HL-60/S4 treated with phorbol 12-myristate 13-acetate at 8.2 ng/mL for 4 days and 3 days (cell line): Measurements from ENCODE around the gene CIAO3.

Experiments
- in situ Hi-C: fragments of 300-500 bp; cut with MboI; formaldehyde crosslinking; loops from 2 replicates; pipeline ENCODE4 v1.15.0; 2022; ENCODE audit warnings: low sequenced_read_pairs

CIAO3 gene

DNA sequence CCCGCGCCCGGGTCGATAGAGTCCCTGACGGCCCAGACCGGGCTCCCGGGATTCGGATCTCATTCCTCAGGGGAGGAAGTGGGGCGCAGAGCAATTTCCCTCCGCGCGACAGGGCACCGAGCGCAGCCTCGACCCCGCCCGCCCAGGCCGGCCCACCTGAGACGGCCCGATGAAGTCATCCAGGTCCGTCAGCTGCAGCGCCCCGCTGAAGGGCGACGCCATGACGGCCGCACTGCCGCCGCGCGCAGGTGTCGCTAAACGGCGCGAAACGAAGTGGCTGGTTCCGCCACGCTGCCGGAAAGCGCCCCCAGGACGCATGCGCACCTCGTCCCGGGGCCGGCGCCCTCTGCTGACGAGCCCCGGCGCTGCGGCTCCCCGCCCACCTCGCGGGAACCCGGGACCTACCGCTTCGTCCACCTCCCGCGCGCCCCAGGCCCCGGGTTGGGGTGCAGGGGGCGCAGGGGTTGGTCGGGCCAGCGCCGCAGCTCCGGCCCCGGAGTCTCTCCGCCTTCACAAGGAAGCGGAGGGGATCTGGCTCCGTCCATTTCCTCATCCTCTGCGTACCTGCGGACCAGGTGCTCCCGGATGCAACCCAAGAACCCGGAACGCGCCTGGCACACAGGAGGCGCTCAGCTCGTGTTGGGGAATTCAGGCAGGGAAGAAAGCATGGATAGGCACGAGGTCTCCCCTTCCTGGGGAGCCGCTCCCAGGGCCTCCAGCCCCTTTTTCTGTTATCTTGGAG, at the start of gene CIAO3:
Gene CIAO3 (minus strand): TSS at position 234 of the 742 bp plus-strand sequence. CDS start 12 bp downstream, at position 222.
- in situ Hi-C loops: no loop called here

DNA sequence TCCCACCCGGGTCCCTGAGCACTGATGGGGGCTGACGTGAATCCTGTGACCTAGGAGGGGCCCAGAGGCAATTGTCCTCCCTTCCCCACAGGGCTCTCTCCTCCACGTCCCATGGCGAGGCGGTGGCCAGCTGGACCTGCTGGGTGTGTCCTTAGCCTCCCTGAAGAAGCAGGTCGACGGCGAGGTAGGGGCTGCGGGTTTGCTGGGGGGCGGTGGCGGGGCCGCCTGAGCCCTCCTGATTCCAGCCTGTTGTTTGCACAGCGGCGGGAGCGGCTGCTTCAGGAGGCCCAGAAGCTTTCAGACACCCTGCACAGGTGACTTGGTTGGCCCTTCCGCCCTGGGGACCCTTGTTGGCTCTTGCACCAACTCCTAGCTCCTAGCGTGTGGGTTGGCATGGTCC, 49.3 kb upstream of the CIAO3 start:
- in situ Hi-C loops: no loop called here

DNA sequence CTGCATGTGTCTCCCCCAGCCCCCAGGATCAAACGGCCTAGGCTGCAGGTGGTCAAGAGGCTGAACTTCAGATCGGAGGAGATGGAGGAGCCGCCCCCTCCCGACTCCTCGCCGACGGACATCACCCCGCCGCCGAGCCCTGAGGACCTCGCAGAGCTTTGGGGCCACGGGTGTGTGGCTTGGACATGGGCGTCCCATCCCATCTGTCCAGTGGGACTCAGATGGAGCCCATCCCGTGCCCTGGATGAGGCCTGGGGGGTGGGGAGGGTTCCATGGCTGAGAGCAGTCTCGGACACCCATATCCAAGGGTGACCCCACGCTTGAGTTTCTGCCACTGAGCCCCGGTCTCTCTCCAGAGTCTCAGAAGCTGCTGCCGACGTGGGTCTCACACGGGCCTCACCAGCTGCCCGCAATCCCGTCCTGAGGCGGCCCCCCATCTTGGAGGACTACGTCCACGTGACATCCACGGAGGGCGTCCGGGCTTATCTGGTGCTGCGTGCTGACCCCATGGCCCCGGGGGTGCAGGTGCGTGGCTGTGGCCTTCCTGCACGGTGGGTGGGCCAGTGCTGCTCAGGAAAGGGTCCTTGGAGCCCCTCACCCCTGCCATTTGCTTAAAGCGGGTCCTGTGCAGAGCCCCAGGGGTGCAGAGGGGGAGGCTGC, 48.5 kb upstream of the CIAO3 start:
- in situ Hi-C loops: loop anchor here (10.0 kb wide), 1 partner anchor 105 kb away; the partner anchor contains the start of genes JMJD8 and STUB1

DNA sequence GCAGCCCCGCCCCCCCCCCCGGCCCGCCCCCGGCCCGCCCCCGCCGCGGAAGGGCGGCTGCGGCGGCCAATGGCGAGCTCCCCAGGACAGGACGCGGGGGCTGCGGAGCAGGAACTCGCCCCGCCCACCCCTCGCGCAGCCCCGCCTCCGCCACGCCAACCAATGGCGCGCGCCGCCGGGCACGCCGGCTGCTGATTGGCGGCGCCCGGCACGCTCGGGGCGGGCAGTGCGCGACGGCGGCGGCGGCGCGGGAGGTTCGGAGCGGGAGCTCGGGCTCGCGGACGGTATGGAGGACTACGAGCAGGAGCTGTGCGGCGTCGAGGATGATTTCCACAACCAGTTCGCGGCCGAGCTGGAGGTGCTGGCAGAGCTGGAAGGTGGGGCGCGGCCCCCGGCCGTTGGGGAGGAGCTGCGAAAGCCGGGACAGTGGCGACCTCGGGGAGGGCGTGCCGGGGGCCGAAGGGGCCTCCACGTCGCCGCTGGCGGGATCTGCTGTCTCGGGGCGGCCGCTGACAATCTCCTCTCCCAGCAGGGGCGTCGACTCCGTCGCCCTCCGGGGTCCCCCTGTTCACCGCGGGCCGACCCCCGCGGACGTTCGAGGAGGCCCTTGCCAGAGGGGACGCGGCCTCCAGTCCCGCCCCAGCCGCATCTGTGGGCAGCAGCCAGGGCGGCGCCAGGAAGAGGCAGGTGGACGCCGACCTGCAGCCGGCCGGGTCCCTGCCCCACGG, 47.8 kb upstream of the CIAO3 start, which contains the start of gene CHTF18:
Gene CHTF18 (plus strand): TSS at position 222 of the 728 bp plus-strand sequence. CDS start 65 bp downstream, at position 287.
- in situ Hi-C loops: loop anchor here (10.0 kb wide), 1 partner anchor 104 kb away; the partner anchor contains the start of genes JMJD8 and STUB1

DNA sequence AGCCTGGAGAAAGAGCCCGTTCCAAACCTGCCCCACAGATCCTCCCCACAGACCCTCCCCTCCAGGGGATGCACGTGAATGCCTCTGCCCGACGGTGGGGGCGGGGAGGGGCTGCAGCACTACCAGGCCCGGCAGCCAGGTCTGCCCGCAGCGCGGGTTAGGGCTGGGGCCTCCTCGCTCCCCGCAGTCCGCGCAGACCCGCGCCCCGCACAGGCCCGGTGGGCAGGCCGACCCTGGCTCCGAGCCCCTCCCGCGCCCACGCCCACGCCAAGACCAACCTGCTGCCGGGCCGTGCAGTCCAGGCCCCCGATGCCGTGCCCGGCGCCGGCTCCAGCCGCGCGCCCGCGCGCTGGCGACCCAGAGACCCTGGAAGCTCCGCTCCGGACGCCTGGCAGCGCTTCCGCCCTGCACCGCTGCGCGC, 47.2 kb upstream of the CIAO3 start, which contains the start of gene RPUSD1:
Gene RPUSD1 (minus strand): TSS at position 404 of the 421 bp plus-strand sequence. CDS start 644 bp downstream, outside the sequence.
- in situ Hi-C loops: loop anchor here (10.0 kb wide), 1 partner anchor 103 kb away; the partner anchor contains the start of genes JMJD8 and STUB1

DNA sequence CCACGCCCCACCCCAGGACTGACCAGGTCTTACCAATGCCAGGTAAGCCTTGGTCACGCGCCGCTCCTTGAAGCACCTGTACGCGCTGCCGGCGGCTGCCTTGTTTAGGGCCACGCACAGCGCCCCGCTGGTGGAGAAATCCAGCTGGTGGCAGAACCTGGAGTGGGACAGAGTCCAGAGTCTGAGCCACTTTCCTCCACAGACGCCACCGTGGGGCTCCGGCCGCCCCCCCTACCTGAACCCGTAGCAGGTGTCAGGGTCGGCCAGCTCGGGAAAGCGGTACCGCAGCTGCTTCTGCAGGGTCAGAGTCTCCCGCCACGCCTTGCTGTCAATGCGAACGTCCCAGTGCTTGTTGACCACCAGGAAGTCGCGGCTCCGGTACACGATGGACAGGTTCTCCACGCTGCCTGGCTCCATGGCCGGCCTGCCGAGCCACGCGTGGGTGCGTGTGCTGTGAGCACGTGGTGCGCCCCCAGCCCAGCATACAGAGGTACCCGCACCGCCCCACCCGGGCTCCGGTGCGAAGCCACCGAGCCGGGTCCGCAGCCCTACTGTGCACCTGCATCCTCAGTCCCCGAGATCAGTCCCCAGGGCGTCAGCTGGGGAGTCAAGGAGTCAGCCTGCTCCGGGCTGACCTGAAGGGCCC, 46.6 kb upstream of the CIAO3 start:
- in situ Hi-C loops: loop anchor here (10.0 kb wide), 1 partner anchor 103 kb away; the partner anchor contains the start of genes JMJD8 and STUB1

DNA sequence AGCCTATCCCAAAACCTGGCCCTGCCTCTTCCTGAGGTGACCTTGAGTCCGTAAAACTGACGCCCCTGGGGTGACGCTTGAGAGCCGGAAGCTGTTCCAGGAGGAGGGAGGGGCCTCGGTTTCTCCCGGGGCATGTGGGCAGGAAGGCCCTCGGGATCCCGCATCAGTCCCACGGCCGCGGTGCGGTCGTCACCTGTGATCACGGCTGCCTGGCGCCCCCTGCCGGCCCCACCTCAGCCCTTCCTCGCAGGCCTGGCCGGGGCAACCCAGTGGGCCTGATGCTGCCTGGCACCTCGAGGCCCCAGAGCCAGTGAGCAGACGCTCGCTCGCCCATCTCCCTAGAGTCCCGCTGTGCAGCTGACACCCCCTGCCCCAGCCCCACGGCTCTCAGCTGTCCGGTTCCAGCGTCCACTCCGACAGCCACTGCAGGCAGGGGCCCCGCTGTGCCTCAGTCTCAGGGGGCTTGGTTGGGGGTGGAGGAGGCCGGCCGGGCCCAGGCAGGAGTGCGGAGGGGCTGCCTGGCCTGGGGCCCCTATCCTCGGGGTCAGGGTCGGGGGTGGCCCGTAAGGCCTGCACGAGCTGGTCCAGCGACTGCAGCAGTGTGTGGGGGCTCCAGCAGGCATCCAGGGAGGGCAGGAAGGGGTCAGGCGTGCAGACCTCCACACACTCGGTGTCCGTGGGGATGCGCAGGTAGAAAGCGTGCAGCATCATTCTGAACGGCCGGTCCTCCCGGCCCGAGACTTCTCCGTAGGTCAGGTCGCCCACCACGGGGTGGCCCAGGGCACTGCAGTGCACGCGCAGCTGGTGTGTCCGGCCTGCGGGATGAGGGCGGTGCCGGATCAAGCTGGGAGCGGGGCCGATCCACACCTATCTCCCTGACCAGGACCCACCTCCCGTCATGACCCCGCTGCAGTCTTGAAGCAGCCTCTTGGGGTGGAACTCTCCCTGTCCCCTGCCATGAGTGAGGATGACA, 45.1 kb upstream of the CIAO3 start:
- in situ Hi-C loops: loop anchor here (10.0 kb wide), 1 partner anchor 101 kb away; the partner anchor contains the start of genes JMJD8 and STUB1

DNA sequence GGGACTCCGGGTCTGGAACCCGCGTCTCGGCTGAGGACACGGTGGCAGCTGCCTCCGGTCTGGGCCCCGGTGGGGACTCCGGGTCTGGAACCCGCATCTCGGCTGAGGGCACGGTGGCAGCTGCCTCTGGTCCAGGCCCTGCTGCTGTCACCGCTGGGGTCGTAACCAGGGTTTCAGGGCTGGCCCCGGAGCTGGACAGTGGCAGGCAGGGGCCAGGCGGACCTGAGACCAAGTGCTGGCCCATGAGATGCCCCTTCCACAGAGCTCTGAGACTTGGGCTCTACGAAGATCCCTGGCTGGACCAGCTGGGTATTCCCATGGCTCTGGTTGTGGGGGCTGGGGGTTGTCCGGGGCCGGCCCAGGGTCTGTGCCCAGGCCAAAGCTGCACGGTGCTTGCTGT, 43.6 kb upstream of the CIAO3 start:
- in situ Hi-C loops: loop anchor here (10.0 kb wide), 1 partner anchor 100 kb away; the partner anchor contains the start of genes JMJD8 and STUB1

DNA sequence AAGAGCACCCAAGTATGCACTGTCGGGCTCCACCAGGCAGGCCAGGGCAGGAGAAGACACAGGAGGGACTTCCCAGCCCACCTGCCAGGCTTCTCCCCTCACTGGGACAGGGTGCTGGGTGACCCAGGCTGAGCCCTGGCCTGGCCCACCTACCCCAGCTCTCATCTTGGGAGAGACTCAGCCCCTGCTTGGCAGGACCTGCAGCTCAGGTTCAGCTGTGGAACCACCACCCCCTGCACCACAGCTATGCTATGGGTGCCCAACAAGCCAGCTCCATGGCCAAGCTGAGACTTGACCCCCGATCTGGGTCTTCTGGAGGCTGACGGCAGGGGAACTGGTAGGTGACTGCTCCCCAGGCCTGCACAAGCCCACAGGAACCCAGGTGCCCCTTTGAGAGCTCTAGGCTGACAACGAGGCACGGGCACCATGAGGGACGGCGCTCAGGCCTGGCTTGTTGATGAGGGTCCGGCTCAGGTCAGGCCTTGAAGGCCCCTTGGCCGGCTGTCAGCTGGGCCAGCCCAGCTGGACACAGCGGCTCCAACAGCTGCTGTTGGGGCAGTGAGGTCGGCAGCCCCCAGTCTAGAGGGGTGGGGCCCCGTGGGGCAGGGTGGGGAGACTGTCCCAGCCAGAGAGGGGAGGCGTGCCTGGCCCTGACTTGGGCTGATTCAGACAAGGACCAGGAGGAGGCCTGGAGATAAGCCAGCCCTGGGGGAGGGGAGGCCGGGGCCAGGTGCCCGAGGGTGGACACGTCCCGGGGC, 42.8 kb upstream of the CIAO3 start:
- in situ Hi-C loops: loop anchor here (10.0 kb wide), 1 partner anchor 99 kb away; the partner anchor contains the start of genes JMJD8 and STUB1

DNA sequence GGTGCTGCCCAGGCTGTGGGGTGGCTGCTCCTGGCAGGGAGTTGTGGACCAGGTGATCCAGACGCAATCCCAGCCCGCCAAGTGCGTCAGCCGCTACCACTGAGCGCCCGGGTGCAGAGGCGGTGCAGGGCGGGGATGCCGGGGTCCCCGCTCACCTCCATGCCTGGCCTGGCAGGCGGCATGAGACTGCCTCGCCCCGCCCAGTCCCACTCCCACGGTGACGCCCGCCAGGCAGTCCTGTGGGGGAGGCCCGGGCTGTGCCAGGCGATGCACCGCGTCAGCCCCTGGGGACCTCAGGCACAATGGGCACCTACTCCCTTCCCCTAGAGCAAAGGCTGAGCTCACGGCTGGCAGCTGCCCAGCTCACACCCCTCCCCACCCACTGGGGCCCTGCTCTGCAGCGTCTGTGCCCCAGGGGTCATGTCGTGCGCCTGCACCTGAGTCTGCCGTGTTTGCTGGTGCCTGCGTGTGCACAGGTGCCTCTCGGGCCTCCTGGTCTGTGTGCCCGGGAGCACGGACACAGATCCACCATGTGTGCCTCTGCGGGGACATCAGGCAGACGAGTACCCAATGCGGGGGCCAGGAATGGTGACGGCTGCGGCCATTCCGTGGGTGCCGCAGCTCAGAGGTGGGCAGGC, 42.1 kb upstream of the CIAO3 start:
- in situ Hi-C loops: loop anchor here (10.0 kb wide), 1 partner anchor 98 kb away; the partner anchor contains the start of genes JMJD8 and STUB1

DNA sequence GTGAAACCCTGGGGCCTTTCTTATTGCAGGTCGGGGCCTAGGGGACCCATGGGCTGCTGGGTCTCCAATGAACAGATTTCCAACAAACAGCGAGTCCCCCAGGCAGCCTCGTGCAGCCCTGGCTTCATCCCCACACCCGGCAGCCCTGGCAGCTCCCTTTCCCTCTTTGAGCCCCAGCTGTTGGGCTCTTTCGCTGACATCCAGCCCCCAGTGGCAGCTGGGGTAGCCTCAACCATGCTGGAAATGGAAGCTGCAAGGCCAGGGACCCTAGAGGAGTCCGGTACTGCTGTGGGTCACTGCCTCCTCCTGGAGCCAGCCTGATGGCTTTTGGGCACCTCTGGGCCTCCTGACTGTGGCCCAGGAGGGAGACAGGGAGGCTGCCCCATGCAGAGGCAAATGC, 41.5 kb upstream of the CIAO3 start:
- in situ Hi-C loops: loop anchor here (10.0 kb wide), 1 partner anchor 97 kb away; the partner anchor contains the start of genes JMJD8 and STUB1

DNA sequence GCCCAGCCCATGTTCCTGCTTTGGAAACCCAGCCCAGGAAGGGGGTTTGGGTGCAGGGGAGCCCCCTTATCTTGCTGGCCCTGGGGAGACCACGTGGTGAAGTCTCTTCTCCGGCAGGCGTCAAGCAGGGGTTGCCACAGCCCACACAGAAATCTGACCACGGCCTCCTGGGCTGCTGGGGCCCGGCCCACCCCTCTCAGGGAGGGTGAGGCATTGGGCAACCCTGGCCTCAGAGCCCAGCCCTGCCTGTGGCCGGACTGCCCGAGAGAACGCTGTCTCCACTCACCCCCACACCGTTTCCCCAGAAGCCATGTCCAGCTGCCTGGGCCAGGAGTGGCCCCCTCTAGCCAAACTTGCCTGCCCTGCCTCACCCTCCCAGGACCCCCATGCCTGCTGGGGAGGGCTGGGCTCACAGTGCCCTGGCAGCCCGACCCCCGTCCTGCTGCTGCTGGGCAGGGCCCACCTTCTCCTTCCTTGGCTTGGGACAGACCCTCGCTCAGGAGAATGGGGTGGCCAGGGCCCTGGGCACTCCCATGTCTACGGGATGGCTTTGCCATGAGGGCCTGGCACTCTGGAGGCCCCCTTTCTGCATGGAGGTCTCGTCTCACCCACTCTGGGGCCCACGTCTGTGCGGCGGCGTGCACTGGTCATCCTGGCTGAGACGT, 40.7 kb upstream of the CIAO3 start:
- in situ Hi-C loops: loop anchor here (10.0 kb wide), 1 partner anchor 97 kb away; the partner anchor contains the start of genes JMJD8 and STUB1

DNA sequence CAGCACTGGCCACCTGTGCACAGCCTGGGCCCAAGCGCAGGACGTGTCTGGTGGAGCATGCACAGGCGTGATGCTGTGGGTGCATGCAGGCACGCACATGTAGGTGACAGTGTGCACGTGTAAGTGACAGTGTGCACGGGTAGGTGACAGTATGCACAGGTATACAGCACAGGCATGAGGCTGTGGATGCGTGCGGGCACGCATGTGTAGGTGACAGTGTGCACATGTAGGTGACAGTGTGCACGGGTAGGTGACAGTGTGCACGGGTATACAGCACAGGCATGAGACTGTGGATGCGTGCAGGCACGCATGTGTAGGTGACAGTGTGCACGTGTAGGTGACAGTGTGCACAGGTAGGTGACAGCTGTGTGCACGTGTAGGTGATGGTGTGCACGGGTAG, 39.5 kb upstream of the CIAO3 start:
- in situ Hi-C loops: loop anchor here (10.0 kb wide), 1 partner anchor 95 kb away; the partner anchor contains the start of genes JMJD8 and STUB1

DNA sequence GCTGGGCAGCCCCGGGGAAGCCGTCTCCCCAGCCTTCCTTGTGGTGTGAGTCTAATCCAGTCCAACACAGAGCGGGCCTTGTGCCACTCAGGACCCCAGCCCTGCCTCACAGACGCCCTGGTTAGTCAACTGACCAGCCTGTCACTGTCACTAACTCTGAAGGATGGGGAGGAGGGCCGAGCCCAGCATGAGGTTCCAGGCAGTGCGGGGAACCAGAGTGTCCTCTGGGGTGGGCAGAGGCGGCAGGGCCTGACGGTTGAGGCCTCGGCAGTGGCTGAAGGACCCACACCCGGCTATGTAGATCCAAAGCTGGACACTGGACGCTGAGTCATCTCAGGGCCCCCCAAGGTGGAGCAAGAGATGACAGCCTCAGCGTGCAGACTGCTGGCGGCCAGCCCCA, 38.8 kb upstream of the CIAO3 start:
- in situ Hi-C loops: no loop called here

DNA sequence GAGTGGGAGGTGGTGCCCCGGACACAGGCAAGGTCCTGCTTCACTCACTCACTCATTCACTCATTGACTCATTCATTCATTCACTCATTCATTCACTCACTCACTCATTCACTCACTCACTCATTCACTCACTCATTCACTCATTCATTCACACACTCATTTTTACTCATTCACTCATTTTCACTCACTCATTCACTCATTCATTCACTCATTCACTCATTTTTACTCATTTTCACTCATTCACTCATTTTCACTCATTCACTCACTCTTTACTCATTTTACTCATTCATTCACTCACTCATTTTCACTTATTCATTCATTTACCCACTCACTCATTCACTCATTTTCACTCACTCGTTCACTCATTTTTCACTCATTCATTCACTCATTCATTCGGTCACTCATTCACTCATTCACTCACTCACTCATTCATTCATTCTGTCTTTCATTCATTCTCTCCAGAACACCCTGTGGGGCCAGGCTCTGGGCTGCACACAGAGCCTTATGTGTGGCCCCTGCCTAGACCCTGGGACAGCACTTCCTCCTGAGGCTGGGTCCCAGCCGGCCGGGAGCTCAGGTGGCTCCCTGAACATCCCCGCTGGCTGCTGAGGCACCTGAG, 38.2 kb upstream of the CIAO3 start:
- in situ Hi-C loops: no loop called here

DNA sequence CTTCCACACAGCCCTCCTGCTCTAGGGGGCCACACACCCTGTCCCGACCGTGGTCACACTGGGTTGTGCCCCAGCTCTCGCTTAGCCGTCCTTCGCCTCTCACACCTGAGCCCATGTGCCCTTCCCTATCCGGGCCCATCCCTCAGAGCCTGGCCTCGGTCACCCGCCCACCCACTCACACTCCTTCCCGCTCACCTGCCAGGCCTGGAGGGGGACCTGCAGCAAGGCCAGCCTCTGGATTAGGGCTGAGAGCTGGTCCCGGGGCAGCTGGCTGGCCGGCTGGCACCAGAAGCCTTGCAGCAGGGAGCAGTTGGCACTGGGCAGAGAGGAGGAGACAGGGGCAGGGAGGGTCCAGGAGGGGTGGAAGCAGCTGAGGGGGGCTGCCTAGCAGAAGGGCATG, 37.6 kb upstream of the CIAO3 start:
- in situ Hi-C loops: no loop called here

DNA sequence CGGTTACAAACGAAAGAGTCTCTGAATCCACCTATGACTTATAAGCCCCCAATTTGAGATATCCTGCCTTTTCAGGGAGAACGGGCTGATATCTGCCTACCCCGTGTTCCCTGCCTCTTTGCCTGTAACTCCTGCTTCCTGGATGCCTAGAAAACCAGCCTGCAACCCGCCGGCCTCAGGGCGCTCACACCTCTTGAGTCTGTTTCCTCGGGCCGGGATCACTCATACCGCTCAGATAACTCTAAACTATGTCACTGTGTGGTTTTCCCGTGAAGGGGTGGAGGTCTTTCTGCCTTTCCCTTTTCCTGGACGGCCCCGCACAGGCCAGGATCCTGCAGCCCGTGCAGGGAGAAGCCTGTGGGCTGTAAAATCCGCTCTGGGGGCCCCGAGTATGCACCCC, 37.0 kb upstream of the CIAO3 start:
- in situ Hi-C loops: no loop called here
